IMR-90 (cell line): ENCODE data around the gene IFRD1. TPM values are rescaled to one million over a fixed set of nuclear protein-coding genes. Genes with fewer than 3 reads are reported as not detected.

Experiments used
- ATAC-seq: fragments of 200-7000 bp; cut with Tn5 transposase; 2 replicates; pipeline ENCODE4 v1.9.1; 2020; ENCODE audit warnings: low read depth, mild to moderate bottlenecking, moderate library complexity
- BruUV-seq: library from RNA; stranded (reverse); fragments of 400-500 nt; replicated peaks from 2 replicates; lab custom pipeline; 2021; lab: Mats Ljungman, UMichigan
- CTCF ChIA-PET: fragments of 300-600 bp; formaldehyde crosslinking; extraction: SDS; loops from one replicate; lab custom pipeline; 2021; ENCODE audit warnings: antibody characterized with exemption; lab: Yijun Ruan, JAX
- POLR2A ChIA-PET: fragments of 300-600 bp; sonication (Branson Sonifier 250); formaldehyde crosslinking; loops from one replicate; lab custom pipeline; 2022; ENCODE audit warnings: antibody characterized with exemption; ENCODE audit not compliant: unreplicated experiment; lab: Charles Lee
- DNase-seq: peaks from one replicate; pipeline ENCODE4 v3.0.0; 2013
- H2AFZ ChIP-seq: replicated peaks from 2 replicates; pipeline ENCODE3; 2013; ENCODE audit warnings: low read length, mild to moderate bottlenecking; ENCODE audit not compliant: poor library complexity
- H2AK5ac ChIP-seq: 2 replicates; pipeline ENCODE4 v1.6.1; 2013; ENCODE audit warnings: low read depth, low read length, inconsistent platforms
- H2AK9ac ChIP-seq: replicated peaks from 2 replicates; pipeline ENCODE3; 2013; ENCODE audit warnings: mild to moderate bottlenecking, low read depth, low read length, moderate library complexity; ENCODE audit not compliant: poor library complexity
- H2BK120ac ChIP-seq: 2 replicates; pipeline ENCODE4 v1.6.1; 2013; ENCODE audit warnings: low read depth, low read length, inconsistent platforms
- H2BK15ac ChIP-seq: 3 replicates; pipeline ENCODE4 v1.6.1; 2013; ENCODE audit warnings: low read depth, low read length, inconsistent platforms
- H2BK20ac ChIP-seq: 2 replicates; pipeline ENCODE4 v1.6.1; 2013; ENCODE audit warnings: low read depth, mild to moderate bottlenecking, inconsistent platforms, low read length, moderate library complexity
- H2BK5ac ChIP-seq: 2 replicates; pipeline ENCODE4 v1.6.1; 2013; ENCODE audit warnings: mild to moderate bottlenecking, low read depth, low read length, inconsistent platforms; ENCODE audit not compliant: poor library complexity, severe bottlenecking
- H3K14ac ChIP-seq: replicated peaks from 2 replicates; pipeline ENCODE4 v1.6.1; 2013; ENCODE audit warnings: low read depth, low read length, inconsistent platforms
- H3K18ac ChIP-seq: 2 replicates; pipeline ENCODE4 v1.6.1; 2013; ENCODE audit warnings: low read depth, low read length, control low read depth
- H3K23ac ChIP-seq: 2 replicates; pipeline ENCODE4 v1.6.1; 2013; ENCODE audit warnings: low read depth, low read length, inconsistent platforms
- H3K27ac ChIP-seq: 2 replicates; pipeline ENCODE4 v1.5.1; 2013; ENCODE audit warnings: mild to moderate bottlenecking, control low read depth, low read length; ENCODE audit not compliant: insufficient read depth
- H3K27me3 ChIP-seq: 2 replicates; pipeline ENCODE4 v1.6.1; 2013; ENCODE audit warnings: low read length; ENCODE audit not compliant: control insufficient read depth, insufficient read depth
- H3K36me3 ChIP-seq: 2 replicates; pipeline ENCODE4 v1.6.1; 2013; ENCODE audit warnings: low read length, mixed read lengths; ENCODE audit not compliant: control insufficient read depth, insufficient read depth
- H3K4ac ChIP-seq: 2 replicates; pipeline ENCODE4 v1.6.1; 2013; ENCODE audit warnings: low read depth, low read length, inconsistent platforms
- H3K4me1 ChIP-seq: 2 replicates; pipeline ENCODE4 v1.6.1; 2013; ENCODE audit warnings: low read length, mixed read lengths; ENCODE audit not compliant: control insufficient read depth, insufficient read depth
- H3K4me2 ChIP-seq: 2 replicates; pipeline ENCODE4 v1.6.1; 2013; ENCODE audit warnings: low read depth, mild to moderate bottlenecking, control low read depth, low read length, moderate library complexity
- H3K4me3 ChIP-seq: 2 replicates; pipeline ENCODE4 v1.5.1; 2013; ENCODE audit warnings: low read depth, mild to moderate bottlenecking, control low read depth, low read length, moderate library complexity; ENCODE audit not compliant: insufficient read depth
- H3K56ac ChIP-seq: 2 replicates; pipeline ENCODE4 v1.6.1; 2013; ENCODE audit warnings: low read length, inconsistent platforms; ENCODE audit not compliant: insufficient read depth; ENCODE audit errors: extremely low read depth
- H3K79me1 ChIP-seq, 2 experiments: 2 replicates each; pipeline ENCODE4 v1.6.1; 2013; ENCODE audit warnings: low read length in 2 of 2, inconsistent platforms in 1 of 2, low read depth in 1 of 2
- H3K9ac ChIP-seq: 2 replicates; pipeline ENCODE4 v1.6.1; 2013; ENCODE audit warnings: low read depth, low read length, control low read depth
- H3K9me1 ChIP-seq: 2 replicates; pipeline ENCODE4 v1.6.1; 2013; ENCODE audit warnings: low read length, inconsistent platforms; ENCODE audit not compliant: insufficient read depth
- H3K9me3 ChIP-seq: 2 replicates; pipeline ENCODE4 v1.6.1; 2013; ENCODE audit warnings: low read length; ENCODE audit not compliant: control insufficient read depth, insufficient read depth
- H4K20me1 ChIP-seq: 2 replicates; pipeline ENCODE4 v1.6.1; 2013; ENCODE audit warnings: low read length, inconsistent platforms; ENCODE audit not compliant: insufficient read depth
- H4K5ac ChIP-seq: 2 replicates; pipeline ENCODE4 v1.6.1; 2013; ENCODE audit warnings: mild to moderate bottlenecking, low read depth, low read length, control low read depth
- H4K8ac ChIP-seq, 2 experiments: 2 replicates each; pipeline ENCODE4 v1.6.1; 2013; ENCODE audit warnings: low read depth in 2 of 2, low read length in 2 of 2, control low read depth in 1 of 2, inconsistent platforms in 1 of 2
- H4K91ac ChIP-seq: 2 replicates; pipeline ENCODE4 v1.6.1; 2013; ENCODE audit warnings: low read depth, low read length, inconsistent platforms; ENCODE audit not compliant: insufficient read depth
- CHD1 ChIP-seq: IDR thresholded peaks from 2 replicates; pipeline ENCODE4 v1.6.1; 2012; ENCODE audit warnings: low read depth, low read length, improper control_type of control experiment
- MAZ ChIP-seq: IDR thresholded peaks from 2 replicates; pipeline ENCODE4 v1.6.1; 2012; ENCODE audit warnings: low read depth, mild to moderate bottlenecking, low read length, improper control_type of control experiment, moderate library complexity, borderline replicate concordance
- POLR2A ChIP-seq: IDR thresholded peaks from 2 replicates; pipeline ENCODE4 v1.6.1; 2012; ENCODE audit warnings: mild to moderate bottlenecking, low read depth, low read length
- RCOR1 ChIP-seq: IDR thresholded peaks from 2 replicates; pipeline ENCODE4 v1.6.1; 2012; ENCODE audit warnings: mild to moderate bottlenecking, low read length, improper control_type of control experiment; ENCODE audit not compliant: insufficient replicate concordance
- SMC3 ChIP-seq: fragments of 150-350 bp; IDR thresholded peaks from 2 replicates; pipeline ENCODE4 v1.6.1; 2016; ENCODE audit warnings: low read depth, mild to moderate bottlenecking, antibody characterized with exemption, low read length, moderate library complexity
- whole genome bisulfite sequencing, 2 experiments: methylation state at CpG; one replicate each; pipeline versions ENCODE4 v1.1.5 to v1.1.7; 2013; ENCODE audit warnings: missing lambda C conversion rate in 2 of 2; ENCODE audit not compliant: insufficient read length in 1 of 2; ENCODE audit errors: extremely low coverage in 2 of 2; 5-methylcytosine and 5-hydroxymethylcytosine counted together
- dilution Hi-C: fragments of 300-500 bp; cut with HindIII; formaldehyde crosslinking; loops from one replicate; pipeline ENCODE4 v1.14.3; 2018; ENCODE audit warnings: low sequenced_read_pairs; ENCODE audit not compliant: unreplicated experiment
- in situ Hi-C: fragments of 300-500 bp; cut with MboI; formaldehyde crosslinking; loops from 3 replicates; pipeline ENCODE4 v1.14.3; 2019; ENCODE audit warnings: low sequenced_read_pairs, inconsistent platforms, mixed read lengths
- intact Hi-C: fragments of 100-400 bp; cut with micrococcal nuclease; formaldehyde crosslinking; loops from 2 replicates; pipeline ENCODE4 v1.10.0; 2022
- polyA plus RNA-seq, 3 experiments: library from polyadenylated mRNA; depleted of rRNA; stranded (reverse); fragments of >200 nt; gene quantifications; 2 replicates each; pipeline ENCODE4 v1.2.3, GENCODE V29; 2012; ENCODE audit warnings: low replicate concordance in 1 of 3
- total RNA-seq: library from RNA; depleted of rRNA; stranded (reverse); fragments of >200 nt; gene quantifications from 2 replicates; pipeline ENCODE4 v1.2.3, GENCODE V29; 2012
- TF ChIP-seq, protein P1 (sequence below): fragments of 150-350 bp; IDR thresholded peaks from 2 replicates; pipeline ENCODE4 v1.6.1; 2016; ENCODE audit warnings: low read depth, mild to moderate bottlenecking, low read length, moderate library complexity, borderline replicate concordance

Gene IFRD1
- total and polyA plus RNA-seq, 2 of the 4 experiments (the other 2 are of a cell fraction): 18.3 to 25.3 TPM

DNA sequence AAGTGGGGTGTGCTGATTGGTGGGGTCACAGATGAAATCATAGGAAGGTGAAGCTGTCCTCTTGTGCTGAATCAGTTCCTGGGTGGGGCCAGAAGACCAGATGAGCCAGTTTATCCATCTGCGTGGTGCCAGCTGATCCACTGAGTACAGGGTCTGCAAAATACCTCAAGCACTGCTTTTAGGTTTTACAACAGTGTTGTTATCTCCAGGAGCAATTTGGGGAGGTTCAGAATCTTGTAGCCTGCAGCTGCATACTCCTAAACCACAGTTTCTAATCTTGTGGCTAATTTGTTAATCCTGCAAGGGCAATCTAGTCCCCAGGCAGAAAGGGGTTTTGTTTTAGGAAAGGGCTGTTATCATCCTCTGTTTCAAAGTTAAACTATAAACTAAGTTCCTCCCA is 17.0 kb upstream of the IFRD1 start:
- in situ Hi-C loops: no loop called here
- no peak overlapping the region for H3K23ac ChIP-seq
- dilution Hi-C loops: no loop called here
- H3K79me1 ChIP-seq: no peaks in the 10 kb centered on the region
- no peak overlapping the region for H3K4me3 ChIP-seq
- no peak overlapping the region for H4K5ac ChIP-seq
- intact Hi-C loops: no loop called here
- no peak overlapping the region for H2BK20ac ChIP-seq
- no peaks in the 10 kb centered on the region; the same call in 1 of the 2 replicates for H3K4me1 ChIP-seq
- H3K4ac ChIP-seq: no peak overlapping the region
- H3K9me3 ChIP-seq: no peaks in the 10 kb centered on the region
- H3K9me1 ChIP-seq: no peaks in the 10 kb centered on the region
- H2BK120ac ChIP-seq: no peak overlapping the region
- no peak for ATAC-seq
- POLR2A ChIA-PET: no interaction called here
- no peak overlapping the region for H3K9ac ChIP-seq
- no peaks in the 10 kb centered on the region for H4K20me1 ChIP-seq
- no peak overlapping the region for H2AK9ac ChIP-seq
- no peak overlapping the region for H3K18ac ChIP-seq
- no peak overlapping the region for H2AK5ac ChIP-seq
- no CpG with 5 or more reads among the region's 1 CpG for WGBS, 2 experiments
- no peaks in the 10 kb centered on the region for H3K36me3 ChIP-seq
- H3K27ac ChIP-seq: no peak overlapping the region
- H3K4me2 ChIP-seq: no peak overlapping the region
- no TSS peak for BruUV-seq
- no peak overlapping the region for H2BK5ac ChIP-seq
- H2AFZ ChIP-seq: no peak overlapping the region
- H3K56ac ChIP-seq: no peak overlapping the region
- no peak for DNase-seq
- no peak overlapping the region for H3K14ac ChIP-seq
- no peak overlapping the region for H4K8ac ChIP-seq
- no peaks in the 10 kb centered on the region; the same call in 1 of the 2 replicates for H3K27me3 ChIP-seq
- H2BK15ac ChIP-seq: no peak overlapping the region
- no peak overlapping the region for H4K91ac ChIP-seq
- no peak for TF ChIP-seq POLR2A
- TF ChIP-seq SMC3: no peak
- TF ChIP-seq RCOR1: no peak
- TF ChIP-seq MAZ: no peak
- TF ChIP-seq, protein P1, sequence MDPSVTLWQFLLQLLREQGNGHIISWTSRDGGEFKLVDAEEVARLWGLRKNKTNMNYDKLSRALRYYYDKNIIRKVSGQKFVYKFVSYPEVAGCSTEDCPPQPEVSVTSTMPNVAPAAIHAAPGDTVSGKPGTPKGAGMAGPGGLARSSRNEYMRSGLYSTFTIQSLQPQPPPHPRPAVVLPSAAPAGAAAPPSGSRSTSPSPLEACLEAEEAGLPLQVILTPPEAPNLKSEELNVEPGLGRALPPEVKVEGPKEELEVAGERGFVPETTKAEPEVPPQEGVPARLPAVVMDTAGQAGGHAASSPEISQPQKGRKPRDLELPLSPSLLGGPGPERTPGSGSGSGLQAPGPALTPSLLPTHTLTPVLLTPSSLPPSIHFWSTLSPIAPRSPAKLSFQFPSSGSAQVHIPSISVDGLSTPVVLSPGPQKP: no peak
- TF ChIP-seq CHD1: no peak
- CTCF ChIA-PET: no interaction called here
